ENCODE data around the gene IMP4.

DNA sequence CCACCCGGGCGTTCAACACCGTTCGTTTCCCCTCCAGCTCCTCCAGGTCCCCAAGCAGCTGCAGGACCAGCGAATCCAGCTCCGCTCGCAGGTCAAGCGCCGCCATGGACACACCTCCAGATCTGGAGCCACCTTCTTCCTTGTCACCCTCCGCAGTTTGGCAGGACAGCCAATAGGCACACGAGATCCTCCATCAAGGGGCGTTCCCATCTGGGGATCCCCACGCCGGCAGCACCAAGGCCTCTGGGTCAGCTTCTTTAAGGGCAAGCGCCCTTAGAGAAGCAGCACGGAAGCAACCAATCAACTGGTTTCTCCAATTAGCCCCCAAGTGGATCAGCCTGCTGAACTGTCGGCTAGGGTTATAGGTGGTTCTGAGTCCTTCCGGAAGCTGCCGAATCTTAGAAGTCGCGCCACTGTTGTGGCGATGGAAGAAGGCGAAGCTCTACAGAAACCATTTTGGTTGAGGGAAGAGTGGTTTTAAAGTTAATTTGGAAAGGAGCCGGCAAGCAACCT is 621 bp upstream of the IMP4 start:
- TF ChIP-seq EZH2 (IDR thresholded peaks at IDR 0.05; ENCODE audit: insufficient read depth, poor library complexity, severe bottlenecking): no peak
- TF ChIP-seq EZH2phosphoT487 (IDR thresholded peaks at IDR 0.05; ENCODE audit: insufficient read depth, low read depth): no peak

All from GM23248 (cell line).